Measurements from ENCODE around the gene SDR42E2.

Gene SDR42E2

GRCh38 chr16:22192261-22193062 is 30.2 kb downstream of the SDR42E2 start:
- DNase-seq = peak; percentile 59

- DNase-seq = no peak
Measured at GRCh38 chr16:22193063-22193411, 30.7 kb downstream of the SDR42E2 start.

- DNase-seq = no peak
Measured at GRCh38 chr16:22194707-22195444, 32.6 kb downstream of the SDR42E2 start.

- no peak for DNase-seq
Measured at GRCh38 chr16:22195445-22195694, 33.1 kb downstream of the SDR42E2 start.

GRCh38 chr16:22195695-22196558 is 33.6 kb downstream of the SDR42E2 start:
- peak; percentile 96 for DNase-seq

- peak; percentile 28 for DNase-seq
Measured at GRCh38 chr16:22196559-22197168, 34.4 kb downstream of the SDR42E2 start.

GRCh38 chr16:22198547-22199293 is 36.4 kb downstream of the SDR42E2 start:
- DNase-seq = no peak

- DNase-seq = no peak
Measured at GRCh38 chr16:22202261-22202637, 39.9 kb downstream of the SDR42E2 start.

GRCh38 chr16:22203091-22203490 is 40.8 kb downstream of the SDR42E2 start:
- no peak for DNase-seq

- DNase-seq = no peak
Measured at GRCh38 chr16:22204091-22204655, 41.9 kb downstream of the SDR42E2 start.

GRCh38 chr16:22205577-22206012 is 43.3 kb downstream of the SDR42E2 start:
- no peak for DNase-seq

- peak; percentile 91 for DNase-seq
Measured at GRCh38 chr16:22206013-22206841, 43.9 kb downstream of the SDR42E2 start, which contains the start of gene EEF2K. TSS of gene EEF2K (plus strand) at chr16:22206278. CDS start at chr16:22225730, 19,452 bp downstream.

GRCh38 chr16:22206842-22207714 is 44.8 kb downstream of the SDR42E2 start:
- DNase-seq = peak; percentile 14

GRCh38 chr16:22207715-22208360 is 45.5 kb downstream of the SDR42E2 start:
- no peak for DNase-seq

GRCh38 chr16:22210285-22210684 is 48.0 kb downstream of the SDR42E2 start:
- DNase-seq = no peak

GRCh38 chr16:22210854-22211253 is 48.5 kb downstream of the SDR42E2 start:
- no peak for DNase-seq

- DNase-seq = no peak
Measured at GRCh38 chr16:22213236-22213635, 50.9 kb downstream of the SDR42E2 start.

- no peak for DNase-seq
Measured at GRCh38 chr16:22213801-22214200, 51.5 kb downstream of the SDR42E2 start.

- no peak for DNase-seq
Measured at GRCh38 chr16:22214402-22214801, 52.1 kb downstream of the SDR42E2 start.

Measured in NCI-H2227 treated with DMSO at 0.1 percent for 48 hours (cell line).